Fibroblast of mammary gland (primary cell): ENCODE data around the gene MED16.
A peak's percentile ranks its signal among the peaks of the same experiment; 100 is the strongest.

Source experiments
- DNase-seq: peaks from one replicate; pipeline ENCODE4 v3.0.0-alpha.2; 2010; ENCODE audit warnings: low read depth
- H3K4me3 ChIP-seq: 2 replicates; pipeline ENCODE4 v1.5.1; 2011; ENCODE audit warnings: low read depth, mild to moderate bottlenecking, low read length, moderate library complexity; ENCODE audit not compliant: control insufficient read depth
- TF ChIP-seq, protein P1 (sequence below): conservative IDR thresholded peaks from 2 replicates; pipeline ENCODE4 v1.5.1; 2011; ENCODE audit warnings: low read depth, low read length, inconsistent platforms; ENCODE audit not compliant: control insufficient read depth, insufficient read depth

Gene MED16

DNA sequence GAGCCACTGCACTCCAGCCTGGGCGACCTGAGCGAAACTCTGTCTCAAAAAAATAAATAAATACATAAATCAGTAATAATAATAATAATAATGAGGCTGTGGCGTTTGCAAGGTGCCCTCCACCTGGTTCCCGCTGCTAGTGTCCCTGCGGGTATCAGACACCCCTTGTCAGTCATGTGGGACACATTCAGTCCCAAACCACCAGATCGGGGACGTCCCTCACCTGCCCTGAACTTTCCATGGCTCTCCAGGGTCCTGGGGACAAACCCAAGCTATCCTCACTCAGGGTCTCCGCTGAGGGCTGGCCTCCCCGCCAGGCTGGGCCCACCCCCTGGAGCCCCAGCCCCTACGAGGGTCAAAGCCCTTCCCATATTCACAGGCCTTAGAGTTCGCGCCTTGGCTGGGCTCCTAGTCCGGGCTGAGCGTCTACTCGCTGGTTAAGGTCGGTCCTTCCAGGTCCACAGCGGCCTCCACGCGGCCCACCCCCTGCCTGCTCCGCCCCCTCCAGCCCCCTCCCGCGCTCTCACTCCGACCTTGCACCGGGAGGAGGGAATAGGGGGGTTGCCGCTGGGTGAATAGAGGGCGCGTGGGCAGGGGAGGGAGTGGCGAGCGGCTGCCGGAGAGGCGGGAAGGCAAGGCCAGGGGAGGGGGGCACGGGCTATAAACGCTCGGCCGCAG lies 23.8 kb upstream of the MED16 start:
- H3K4me3 ChIP-seq: no peak overlapping the region
- TF ChIP-seq, protein P1, sequence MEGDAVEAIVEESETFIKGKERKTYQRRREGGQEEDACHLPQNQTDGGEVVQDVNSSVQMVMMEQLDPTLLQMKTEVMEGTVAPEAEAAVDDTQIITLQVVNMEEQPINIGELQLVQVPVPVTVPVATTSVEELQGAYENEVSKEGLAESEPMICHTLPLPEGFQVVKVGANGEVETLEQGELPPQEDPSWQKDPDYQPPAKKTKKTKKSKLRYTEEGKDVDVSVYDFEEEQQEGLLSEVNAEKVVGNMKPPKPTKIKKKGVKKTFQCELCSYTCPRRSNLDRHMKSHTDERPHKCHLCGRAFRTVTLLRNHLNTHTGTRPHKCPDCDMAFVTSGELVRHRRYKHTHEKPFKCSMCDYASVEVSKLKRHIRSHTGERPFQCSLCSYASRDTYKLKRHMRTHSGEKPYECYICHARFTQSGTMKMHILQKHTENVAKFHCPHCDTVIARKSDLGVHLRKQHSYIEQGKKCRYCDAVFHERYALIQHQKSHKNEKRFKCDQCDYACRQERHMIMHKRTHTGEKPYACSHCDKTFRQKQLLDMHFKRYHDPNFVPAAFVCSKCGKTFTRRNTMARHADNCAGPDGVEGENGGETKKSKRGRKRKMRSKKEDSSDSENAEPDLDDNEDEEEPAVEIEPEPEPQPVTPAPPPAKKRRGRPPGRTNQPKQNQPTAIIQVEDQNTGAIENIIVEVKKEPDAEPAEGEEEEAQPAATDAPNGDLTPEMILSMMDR: no peak
- DNase-seq: no peak

DNA sequence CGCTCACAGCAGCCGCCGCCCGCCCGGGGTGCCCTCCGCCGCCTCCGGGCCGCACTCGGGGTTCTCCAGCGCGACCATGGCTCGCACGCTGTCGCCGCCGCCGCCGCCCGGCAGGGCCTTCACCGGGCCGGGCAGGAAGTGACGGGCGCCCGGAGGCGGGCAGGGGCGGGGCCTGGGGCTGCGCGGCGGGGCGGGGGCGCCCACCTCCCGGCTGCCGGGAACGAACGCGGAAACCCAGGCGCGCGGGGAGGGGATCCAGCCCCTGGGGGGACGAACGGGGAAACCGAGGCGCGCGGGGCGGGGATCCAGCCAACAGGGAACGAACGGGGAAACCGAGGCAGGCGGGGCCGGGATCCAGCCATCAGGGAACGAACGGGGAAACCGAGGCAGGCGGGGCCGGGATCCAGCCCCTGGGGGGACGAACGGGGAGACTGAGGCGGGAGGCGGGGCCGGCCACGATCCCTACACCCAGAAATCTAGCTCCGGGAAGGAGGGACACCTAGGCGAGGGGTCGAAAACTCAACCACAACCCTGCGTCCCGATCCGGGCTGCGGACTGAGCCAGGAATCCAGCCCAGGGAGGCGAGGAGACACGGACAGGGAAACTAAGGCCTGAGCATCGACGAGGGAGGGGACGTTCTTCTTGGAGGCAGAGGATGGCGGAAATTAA lies 20.2 kb upstream of the MED16 start, which contains the start of gene R3HDM4:
TSS of gene R3HDM4 (minus strand) at position 140 of the 669 bp plus-strand sequence. CDS start at position 78, 62 bp downstream.
- peak; percentile 30 for DNase-seq
- TF ChIP-seq, protein P1: no peak

DNA sequence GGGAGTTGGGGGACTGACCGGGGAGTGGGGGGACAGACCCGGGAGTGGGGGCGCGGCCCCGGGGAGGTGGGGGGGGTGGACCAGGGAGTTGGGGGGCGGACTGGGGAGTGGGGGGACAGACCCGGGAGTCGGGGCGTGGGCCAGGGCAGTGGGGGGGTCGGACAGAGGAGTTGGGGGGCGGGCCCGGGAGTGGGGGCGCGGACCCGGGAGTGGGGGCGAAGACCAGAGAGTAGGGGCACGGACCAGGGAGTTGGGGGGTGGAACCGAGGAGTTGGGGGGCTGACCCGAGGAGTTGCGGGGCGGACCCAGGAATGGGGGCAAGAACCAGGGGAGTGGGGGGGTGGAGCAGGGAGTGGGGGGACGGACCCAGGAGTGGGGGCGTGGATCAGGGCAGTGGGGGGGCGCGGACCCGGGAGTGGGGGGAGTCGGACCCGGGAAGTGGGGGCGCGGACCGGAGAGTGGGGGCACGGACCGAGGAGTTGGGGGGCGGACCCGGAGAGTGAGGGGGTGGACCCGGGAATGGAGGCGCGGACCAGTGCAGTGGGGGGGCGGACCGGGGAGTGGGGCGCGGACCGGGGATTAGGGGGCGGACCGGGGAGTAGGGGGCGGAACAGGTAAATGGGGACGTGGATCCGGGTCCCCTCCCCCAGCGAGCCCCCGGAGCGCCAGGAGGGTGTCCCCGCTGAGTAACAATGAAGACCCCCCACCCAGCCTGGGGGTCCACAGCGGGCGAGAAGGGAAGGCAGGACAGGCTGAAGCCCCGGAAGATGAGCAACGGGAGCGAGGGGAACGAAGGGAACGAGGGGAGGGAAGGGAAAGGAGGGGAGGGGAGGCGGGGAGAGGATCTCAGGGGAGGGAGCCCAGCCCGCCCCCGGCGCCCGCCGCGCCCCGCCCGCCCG lies 19.4 kb upstream of the MED16 start:
- peak overlapping the region; percentile 77 for H3K4me3 ChIP-seq
- TF ChIP-seq, protein P1: no peak
- no peak for DNase-seq

More for the DNA sequence above, 20.2 kb upstream of the MED16 start, which contains the start of gene R3HDM4:
- H3K4me3 ChIP-seq: peak within 1 kb of the TSS; percentile 77

DNA sequence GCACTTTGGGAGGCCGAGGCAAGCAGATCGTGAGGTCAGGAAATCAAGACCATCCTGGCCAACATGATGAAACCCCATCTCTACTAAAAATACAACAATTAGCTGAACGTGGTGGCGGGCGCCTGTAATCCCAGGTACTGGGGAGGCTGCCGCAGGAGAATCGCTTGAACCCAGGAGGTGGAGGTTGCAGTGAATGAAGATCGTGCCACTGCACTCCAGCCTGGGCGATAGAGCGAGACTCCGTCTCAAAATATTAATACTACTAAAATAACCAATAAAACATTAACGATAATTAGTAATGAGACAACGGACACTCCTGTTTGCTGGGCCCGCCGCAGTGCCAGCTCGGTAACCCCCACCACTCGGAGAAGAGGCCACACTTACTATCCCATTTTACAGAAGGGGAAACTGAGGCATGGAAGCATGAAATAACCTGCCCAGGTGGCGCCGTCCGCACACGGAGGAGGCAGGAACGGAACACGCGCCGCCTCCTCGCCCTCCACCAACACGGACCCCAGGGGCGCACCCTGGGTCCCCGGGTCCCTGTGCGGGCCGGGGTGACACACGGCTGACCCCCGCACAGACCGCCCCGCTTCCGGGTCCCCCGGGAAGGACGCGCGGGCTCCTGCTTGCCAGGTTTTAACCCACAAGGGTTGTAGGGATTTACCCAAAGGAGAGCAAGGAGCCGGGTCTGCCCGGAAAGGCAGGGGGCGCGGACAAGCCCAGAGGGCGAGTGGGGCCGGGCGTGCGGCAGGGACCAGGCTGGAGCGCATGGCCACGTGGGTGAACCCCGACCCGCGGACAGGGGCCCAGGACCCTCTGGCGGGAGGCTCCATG lies 18.4 kb upstream of the MED16 start:
- no peak for DNase-seq
- TF ChIP-seq, protein P1: no peak
- no peak overlapping the region for H3K4me3 ChIP-seq

DNA sequence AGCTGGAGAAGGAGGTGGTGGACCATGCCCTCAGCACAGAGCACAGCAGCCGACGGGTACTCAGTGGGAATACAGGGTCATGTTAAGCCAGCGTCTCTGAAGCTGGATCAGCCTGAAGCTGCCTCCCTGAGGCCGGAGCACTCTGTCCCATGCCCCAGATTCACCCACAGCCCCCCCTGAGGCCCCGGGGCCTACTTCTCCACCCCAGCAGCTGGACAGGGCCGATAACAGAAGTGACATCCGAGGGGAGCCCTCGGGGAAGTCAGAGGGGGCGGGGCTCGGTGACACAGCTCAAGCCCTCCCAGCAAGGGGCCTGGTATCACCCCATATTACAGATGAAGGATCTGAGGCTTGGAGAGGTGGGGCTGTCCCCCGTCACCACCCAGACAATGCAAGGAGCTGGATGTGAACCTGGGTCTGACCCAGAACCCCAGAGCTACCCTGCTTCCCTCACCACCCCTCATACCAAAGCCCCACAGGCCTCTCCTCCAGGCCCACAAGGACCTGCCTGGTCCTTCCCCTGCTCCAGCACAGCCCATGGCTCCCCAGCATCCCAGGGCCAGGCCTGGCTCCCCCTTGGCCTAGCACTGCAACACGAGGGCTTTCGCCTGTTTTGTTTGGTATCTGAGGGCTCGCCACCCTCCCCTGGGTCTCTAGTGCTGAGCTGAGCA lies 14.3 kb upstream of the MED16 start:
- TF ChIP-seq, protein P1: no peak
- no peak overlapping the region for H3K4me3 ChIP-seq
- no peak for DNase-seq
